ENCODE measurements around the gene DDX31.
A peak's percentile ranks its signal among the peaks of the same experiment; 100 is the strongest.

DDX31 gene

GRCh38 chr9:132547052-132547431 lies 122.7 kb downstream of the DDX31 start:
- Histone ChIP-seq H3K9ac (ENCODE audit: low read depth, low read length) (no peak overlapping the region), H3K4me3 (ENCODE audit: low read depth, low read length) (no peak overlapping the region), H3K4me1 (ENCODE audit: control insufficient read depth, insufficient read depth, low read length) (peaks cover 12% of the 10 kb centered on the region; the same call in 1 of the 2 replicates), H3K27ac (ENCODE audit: low read depth, low read length) (no peak overlapping the region), H3K9me3 (ENCODE audit: control insufficient read depth, insufficient read depth, low read length) (no peaks in the 10 kb centered on the region), H3K27me3 (ENCODE audit: control insufficient read depth, insufficient read depth, low read length) (0 out of 2 replicates have a peak, but pooled peaks cover 3% of the 10 kb centered on the region), H3K36me3 (ENCODE audit: control insufficient read depth, insufficient read depth, low read length) (no peaks in the 10 kb centered on the region)

- peaks cover 12% of the 10 kb centered on the region; the same call in 1 of the 2 replicates for H3K4me1 ChIP-seq (ENCODE audit: control insufficient read depth, insufficient read depth, low read length)
- peak overlapping the region; percentile 61 for H3K4me3 ChIP-seq (ENCODE audit: low read depth, low read length)
- no peaks in the 10 kb centered on the region for H3K36me3 ChIP-seq (ENCODE audit: control insufficient read depth, insufficient read depth, low read length)
- no peak overlapping the region for H3K27ac ChIP-seq (ENCODE audit: low read depth, low read length)
- no peaks in the 10 kb centered on the region for H3K9me3 ChIP-seq (ENCODE audit: control insufficient read depth, insufficient read depth, low read length)
- H3K9ac ChIP-seq (ENCODE audit: low read depth, low read length), result no peak overlapping the region
- 0 out of 2 replicates have a peak, but pooled peaks cover 3% of the 10 kb centered on the region for H3K27me3 ChIP-seq (ENCODE audit: control insufficient read depth, insufficient read depth, low read length)
These were observed 123.4 kb downstream of the DDX31 start for GRCh38 chr9:132546148-132547051.

- Histone ChIP-seq H3K9ac (ENCODE audit: low read depth, low read length) (no peak overlapping the region), H3K27me3 (ENCODE audit: control insufficient read depth, insufficient read depth, low read length) (0 out of 2 replicates have a peak, but pooled peaks cover 3% of the 10 kb centered on the region)
These were observed 124.2 kb downstream of the DDX31 start for GRCh38 chr9:132545578-132545977.

DNA sequence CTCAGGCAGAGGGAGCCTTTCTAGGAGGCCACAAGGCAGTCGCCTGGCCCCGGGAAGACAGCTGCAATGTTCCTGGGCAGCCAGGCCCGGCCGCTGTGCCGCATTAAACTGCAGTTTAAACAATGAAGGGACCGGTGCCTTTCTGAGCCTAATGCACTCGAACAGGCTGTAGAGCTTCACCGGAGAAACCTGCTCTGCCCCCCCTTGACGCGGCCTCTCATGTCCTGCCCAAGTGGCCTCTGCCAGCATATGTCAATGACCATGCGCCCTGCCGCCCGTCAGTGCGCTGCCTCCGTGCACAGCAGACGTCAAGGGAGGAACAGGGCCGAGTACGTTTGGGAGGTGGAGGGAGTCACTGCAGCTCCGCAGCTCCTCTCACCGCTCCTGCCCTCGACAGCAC lies 125.8 kb downstream of the DDX31 start:
- H3K4me3 ChIP-seq (ENCODE audit: low read depth, low read length), result no peak overlapping the region
- H3K9ac ChIP-seq (ENCODE audit: low read depth, low read length), result no peak overlapping the region
- 0 out of 2 replicates have a peak, but pooled peaks cover 3% of the 10 kb centered on the region for H3K27me3 ChIP-seq (ENCODE audit: control insufficient read depth, insufficient read depth, low read length)
- no peak overlapping the region for H3K27ac ChIP-seq (ENCODE audit: low read depth, low read length)
- no peaks in the 10 kb centered on the region for H3K36me3 ChIP-seq (ENCODE audit: control insufficient read depth, insufficient read depth, low read length)
- no peaks in the 10 kb centered on the region for H3K9me3 ChIP-seq (ENCODE audit: control insufficient read depth, insufficient read depth, low read length)
- peaks cover 21% of the 10 kb centered on the region; the same call in 1 of the 2 replicates for H3K4me1 ChIP-seq (ENCODE audit: control insufficient read depth, insufficient read depth, low read length)

More at GRCh38 chr9:132545578-132545977, 124.2 kb downstream of the DDX31 start:
- no peaks in the 10 kb centered on the region for H3K9me3 ChIP-seq (ENCODE audit: control insufficient read depth, insufficient read depth, low read length)
- H3K4me1 ChIP-seq (ENCODE audit: control insufficient read depth, insufficient read depth, low read length), result peaks cover 16% of the 10 kb centered on the region; the same call in 1 of the 2 replicates
- no peaks in the 10 kb centered on the region for H3K36me3 ChIP-seq (ENCODE audit: control insufficient read depth, insufficient read depth, low read length)
- H3K27ac ChIP-seq (ENCODE audit: low read depth, low read length), result no peak overlapping the region
- no peak overlapping the region for H3K4me3 ChIP-seq (ENCODE audit: low read depth, low read length)

- Histone ChIP-seq H3K9ac (ENCODE audit: low read depth, low read length) (no peak overlapping the region), H3K4me3 (ENCODE audit: low read depth, low read length) (no peak overlapping the region), H3K9me3 (ENCODE audit: control insufficient read depth, insufficient read depth, low read length) (no peaks in the 10 kb centered on the region), H3K36me3 (ENCODE audit: control insufficient read depth, insufficient read depth, low read length) (no peaks in the 10 kb centered on the region), H3K27ac (ENCODE audit: low read depth, low read length) (no peak overlapping the region), H3K27me3 (ENCODE audit: control insufficient read depth, insufficient read depth, low read length) (0 out of 2 replicates have a peak, but pooled peaks cover 3% of the 10 kb centered on the region), H3K4me1 (ENCODE audit: control insufficient read depth, insufficient read depth, low read length) (peaks cover 21% of the 10 kb centered on the region; the same call in 1 of the 2 replicates)
These were observed 126.5 kb downstream of the DDX31 start for GRCh38 chr9:132543251-132543650.
